Vagina (tissue), 2 donors: ENCODE results near the gene GBX1. TPM values are rescaled to one million over a fixed set of nuclear protein-coding genes. Genes with fewer than 3 reads are reported as not detected.

Experiments used
- DNase-seq, 2 donors: peaks; one replicate each; pipeline ENCODE4 v3.0.0-alpha.2; 2017; ENCODE audit errors: extremely low spot score in 2 of 2
- H3K27ac ChIP-seq: fragments of 200-600 bp; sonication (generic); one replicate; pipeline ENCODE4 v1.5.1; 2019
- H3K27me3 ChIP-seq: fragments of 200-600 bp; sonication (generic); one replicate; pipeline ENCODE4 v1.5.1; 2019
- H3K36me3 ChIP-seq, 2 donors: fragments of 200-600 bp; sonication (generic); one replicate each; pipeline ENCODE4 v1.5.1; 2017 to 2019
- H3K4me1 ChIP-seq: fragments of 200-600 bp; sonication (generic); one replicate; pipeline ENCODE4 v1.5.1; 2019
- H3K4me3 ChIP-seq, 2 donors: fragments of 200-600 bp; sonication (generic); 1 replicate in 1 of 2; 2 replicates in 1 of 2; pipeline ENCODE4 v1.5.1; 2016 to 2019
- H3K9me3 ChIP-seq: fragments of 200-600 bp; sonication (generic); one replicate; pipeline ENCODE4 v1.5.1; 2019
- CTCF ChIP-seq, 3 experiments: fragments of 450-650 bp in 2 of 3; fragments of 200-600 bp in 1 of 3; sonication (generic) in 1 of 3; IDR thresholded peaks; one replicate each; pipeline ENCODE4 v1.5.1; 2017 to 2019; ENCODE audit warnings: antibody characterized with exemption in 3 of 3, mild to moderate bottlenecking in 2 of 3, moderate library complexity in 2 of 3
- POLR2A ChIP-seq, 2 donors: fragments of 450-650 bp; IDR thresholded peaks; one replicate each; pipeline ENCODE4 v1.6.1; 2017; ENCODE audit warnings: antibody characterized with exemption in 2 of 2, mild to moderate bottlenecking in 2 of 2, moderate library complexity in 2 of 2
- POLR2AphosphoS5 ChIP-seq, 2 donors: sonication (generic); formaldehyde crosslinking; IDR thresholded peaks; one replicate each; pipeline ENCODE4 v1.9.0; 2017; ENCODE audit warnings: antibody characterized with exemption in 2 of 2, mild to moderate bottlenecking in 2 of 2, low read depth in 1 of 2; ENCODE audit not compliant: insufficient read depth in 1 of 2
- intact Hi-C: fragments of 100-400 bp; cut with DNase I; formaldehyde crosslinking; loops from one replicate; pipeline ENCODE4 v1.15.1; 2023
- total RNA-seq: library from RNA; depleted of rRNA; stranded (reverse); fragments of >200 nt; gene quantifications from one replicate; pipeline ENCODE4 v1.2.3, GENCODE V29; 2016

The GBX1 gene
- total RNA-seq, 1 donor from 2014 or later = not detected

- intact Hi-C loops = no loop called here
- H3K4me3 ChIP-seq = no peak overlapping the region
- DNase-seq = no peak
- no peaks in the 10 kb centered on the region for H3K9me3 ChIP-seq
- no peaks in the 10 kb centered on the region for H3K36me3 ChIP-seq
- H3K27ac ChIP-seq = no peak overlapping the region
- TF ChIP-seq POLR2A (IDR thresholded peaks at IDR 0.05) = no peak
- no peak for TF ChIP-seq POLR2AphosphoS5 (IDR thresholded peaks at IDR 0.05; ENCODE audit: insufficient read depth in 1 of 2, low read depth in 1 of 2)
- TF ChIP-seq CTCF (IDR thresholded peaks at IDR 0.05) = no peak
- peaks cover 14% of the 10 kb centered on the region for H3K4me1 ChIP-seq
- no peaks in the 10 kb centered on the region for H3K27me3 ChIP-seq
Observed at GRCh38 chr7:151195616-151196450, 28.3 kb upstream of the GBX1 start.

GRCh38 chr7:151194188-151194587, 26.7 kb upstream of the GBX1 start:
- no peaks in the 10 kb centered on the region for H3K9me3 ChIP-seq
- intact Hi-C loops = no loop called here
- no peaks in the 10 kb centered on the region for H3K27me3 ChIP-seq
- no peak overlapping the region for H3K4me3 ChIP-seq
- DNase-seq = no peak
- H3K4me1 ChIP-seq = peaks cover 3% of the 10 kb centered on the region
- no peaks in the 10 kb centered on the region for H3K36me3 ChIP-seq
- no peak overlapping the region for H3K27ac ChIP-seq
- TF ChIP-seq CTCF (IDR thresholded peaks at IDR 0.05) (no peak), POLR2AphosphoS5 (IDR thresholded peaks at IDR 0.05; ENCODE audit: insufficient read depth in 1 of 2, low read depth in 1 of 2) (no peak), POLR2A (IDR thresholded peaks at IDR 0.05) (no peak)

GRCh38 chr7:151193203-151193978, 25.9 kb upstream of the GBX1 start:
- H3K4me3 ChIP-seq = no peak overlapping the region
- H3K36me3 ChIP-seq = no peaks in the 10 kb centered on the region
- no peak for DNase-seq
- no peaks in the 10 kb centered on the region for H3K9me3 ChIP-seq
- H3K27me3 ChIP-seq = no peaks in the 10 kb centered on the region
- no peak overlapping the region for H3K27ac ChIP-seq
- intact Hi-C loops = no loop called here
- TF ChIP-seq POLR2AphosphoS5 (IDR thresholded peaks at IDR 0.05; ENCODE audit: insufficient read depth in 1 of 2, low read depth in 1 of 2) = no peak
- no peak for TF ChIP-seq CTCF (IDR thresholded peaks at IDR 0.05)
- no peak for TF ChIP-seq POLR2A (IDR thresholded peaks at IDR 0.05)
- H3K4me1 ChIP-seq = no peaks in the 10 kb centered on the region

GRCh38 chr7:151192002-151192539, 24.6 kb upstream of the GBX1 start:
- no peaks in the 10 kb centered on the region for H3K27me3 ChIP-seq
- intact Hi-C loops = no loop called here

More at GRCh38 chr7:151192002-151192539, 24.6 kb upstream of the GBX1 start:
- Histone ChIP-seq H3K9me3 (no peaks in the 10 kb centered on the region), H3K4me1 (no peaks in the 10 kb centered on the region), H3K36me3 (no peaks in the 10 kb centered on the region), H3K4me3 (no peak overlapping the region), H3K27ac (no peak overlapping the region)
- DNase-seq = no peak
- no peak for TF ChIP-seq POLR2AphosphoS5 (IDR thresholded peaks at IDR 0.05; ENCODE audit: insufficient read depth in 1 of 2, low read depth in 1 of 2)
- TF ChIP-seq POLR2A (IDR thresholded peaks at IDR 0.05) = no peak
- TF ChIP-seq CTCF (IDR thresholded peaks at IDR 0.05) = no peak
